ENCODE data around the gene CEP41. TPM values are rescaled to one million over a fixed set of nuclear protein-coding genes. Genes with fewer than 3 reads are reported as not detected.
A peak's percentile ranks its signal among the peaks of the same experiment; 100 is the strongest.

The CEP41 gene
- total RNA-seq, 2 donors from 2014 or later = 6.9 to 8.3 TPM

GRCh38 chr7:130356121-130356875 lies 84.5 kb downstream of the CEP41 start:
- H3K9me3 ChIP-seq = no peaks in the 10 kb centered on the region
- H3K4me1 ChIP-seq = peaks cover 14% of the 10 kb centered on the region
- ATAC-seq = peak; percentile 75
- no peak for TF ChIP-seq POLR2A (IDR thresholded peaks at IDR 0.05)
- no peak for TF ChIP-seq CTCF (IDR thresholded peaks at IDR 0.05)
- 69 to 77% methylated on average over 8 to 9 of the region's 9 CpGs for WGBS, 2 donors
- no peaks in the 10 kb centered on the region for H3K36me3 ChIP-seq (replicated peaks in 1 of 2; ENCODE audit: insufficient read depth in 1 of 2, low read depth in 2 of 2)
- no peak overlapping the region for H3K4me3 ChIP-seq
- intact Hi-C loops (cut with DNase I) = no loop called here
- DNase-seq = peak in 3 of 4 donors; percentile 39 to 61 (median 57)
- H3K27ac ChIP-seq = peak overlapping the region; percentile 41 to 63 (median 56)
- H3K27me3 ChIP-seq = no peaks in the 10 kb centered on the region

- ATAC-seq (no peak), DNase-seq (no peak)
- Histone ChIP-seq H3K4me1 (peaks cover 14% of the 10 kb centered on the region), H3K27ac (no peak overlapping the region), H3K4me3 (no peak overlapping the region), H3K36me3 (replicated peaks in 1 of 2; ENCODE audit: insufficient read depth in 1 of 2, low read depth in 2 of 2) (no peaks in the 10 kb centered on the region), H3K9me3 (no peaks in the 10 kb centered on the region), H3K27me3 (no peaks in the 10 kb centered on the region)
- TF ChIP-seq CTCF (IDR thresholded peaks at IDR 0.05) = no peak
- TF ChIP-seq POLR2A (IDR thresholded peaks at IDR 0.05) = no peak
- WGBS, 2 donors = 88 to 94% methylated on average over 7 of the region's 7 CpGs
- intact Hi-C loops (cut with DNase I) = no loop called here
Observed at GRCh38 chr7:130353196-130353595, 87.6 kb downstream of the CEP41 start.

- DNase-seq (no peak), ATAC-seq (no peak)
- WGBS, 2 donors = 70 to 71% methylated on average over 20 of the region's 20 CpGs
- no peaks in the 10 kb centered on the region for H3K36me3 ChIP-seq (replicated peaks in 1 of 2; ENCODE audit: insufficient read depth in 1 of 2, low read depth in 2 of 2)
- H3K9me3 ChIP-seq = no peaks in the 10 kb centered on the region
- H3K4me1 ChIP-seq = peaks cover 14% of the 10 kb centered on the region
- intact Hi-C loops (cut with DNase I) = no loop called here
- no peak overlapping the region for H3K4me3 ChIP-seq
- no peak for TF ChIP-seq POLR2A (IDR thresholded peaks at IDR 0.05)
- no peak for TF ChIP-seq CTCF (IDR thresholded peaks at IDR 0.05)
- H3K27ac ChIP-seq = peak overlapping the region in 2 of 4 donors; percentile 26 to 28
- no peaks in the 10 kb centered on the region for H3K27me3 ChIP-seq
Observed at GRCh38 chr7:130352194-130353074, 88.4 kb downstream of the CEP41 start.

GRCh38 chr7:130351791-130352090 lies 89.1 kb downstream of the CEP41 start:
- no peak for ATAC-seq
- Histone ChIP-seq H3K9me3 (no peaks in the 10 kb centered on the region), H3K36me3 (replicated peaks in 1 of 2; ENCODE audit: insufficient read depth in 1 of 2, low read depth in 2 of 2) (no peaks in the 10 kb centered on the region), H3K27me3 (no peaks in the 10 kb centered on the region), H3K27ac (no peak overlapping the region), H3K4me1 (peaks cover 9% of the 10 kb centered on the region), H3K4me3 (no peak overlapping the region)
- no peak for DNase-seq
- WGBS, 2 donors = 81 to 94% methylated on average over 5 to 6 of the region's 6 CpGs
- intact Hi-C loops (cut with DNase I) = no loop called here
- no peak for TF ChIP-seq POLR2A (IDR thresholded peaks at IDR 0.05)
- TF ChIP-seq CTCF (IDR thresholded peaks at IDR 0.05) = no peak

Data from body of pancreas (tissue), 4 donors.